Activated CD8-positive, alpha-beta memory T cell treated with anti-CD3 and anti-CD28 coated beads for 24 hours (primary cell): ENCODE data around the gene ANKRD39.

Source experiments
- DNase-seq: peaks from one replicate; pipeline ENCODE4 v3.0.0-alpha.2; 2020

Gene ANKRD39

DNA sequence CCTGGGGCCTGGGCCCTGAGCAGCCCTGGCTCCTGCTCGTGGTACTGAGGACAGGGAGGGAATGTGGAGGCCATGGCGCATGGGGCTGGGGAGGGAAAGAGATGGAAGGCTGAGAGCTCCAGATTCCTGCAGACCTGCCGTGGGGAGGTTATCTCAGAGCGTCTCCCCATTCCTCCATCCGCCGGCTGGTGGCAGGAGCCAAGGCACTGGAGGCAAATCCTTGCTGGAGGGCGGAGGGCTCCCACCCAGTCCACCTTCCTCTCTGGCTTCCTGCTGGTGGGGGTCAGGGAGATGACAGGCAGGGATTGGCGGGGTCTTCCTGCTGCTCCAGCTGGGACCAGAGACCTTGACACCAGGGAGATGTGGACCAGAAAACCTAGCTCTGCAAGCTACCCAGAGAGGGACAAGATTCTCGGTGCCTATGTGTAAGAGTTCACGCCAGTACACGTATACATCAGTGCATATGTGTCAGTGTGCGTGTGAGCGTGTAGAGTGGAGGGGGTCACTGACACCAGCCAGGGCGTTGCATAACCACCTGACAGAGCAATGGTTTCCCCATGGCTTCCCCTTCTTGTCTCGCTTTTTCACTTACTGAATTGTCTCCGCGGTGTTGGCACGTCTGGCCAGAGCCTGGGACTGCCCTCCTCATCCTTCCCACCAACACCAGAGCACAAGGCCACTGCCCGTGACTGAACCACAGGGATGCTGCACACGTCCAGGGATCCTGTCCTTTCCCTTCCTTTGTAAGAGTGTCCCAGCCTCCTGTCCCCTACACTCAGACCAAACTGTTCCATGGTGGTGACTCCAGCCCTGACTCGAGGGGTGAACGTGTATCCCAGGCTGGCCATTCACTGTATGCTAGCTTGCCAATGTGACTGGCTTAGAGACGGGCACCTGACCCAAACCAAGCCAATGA is 27.9 kb upstream of the ANKRD39 start:
- no peak for DNase-seq

GRCh38 chr2:96884299-96885094 is 26.7 kb upstream of the ANKRD39 start:
- DNase-seq = no peak

- DNase-seq = no peak
Measured at GRCh38 chr2:96883306-96883705, 25.5 kb upstream of the ANKRD39 start.

DNA sequence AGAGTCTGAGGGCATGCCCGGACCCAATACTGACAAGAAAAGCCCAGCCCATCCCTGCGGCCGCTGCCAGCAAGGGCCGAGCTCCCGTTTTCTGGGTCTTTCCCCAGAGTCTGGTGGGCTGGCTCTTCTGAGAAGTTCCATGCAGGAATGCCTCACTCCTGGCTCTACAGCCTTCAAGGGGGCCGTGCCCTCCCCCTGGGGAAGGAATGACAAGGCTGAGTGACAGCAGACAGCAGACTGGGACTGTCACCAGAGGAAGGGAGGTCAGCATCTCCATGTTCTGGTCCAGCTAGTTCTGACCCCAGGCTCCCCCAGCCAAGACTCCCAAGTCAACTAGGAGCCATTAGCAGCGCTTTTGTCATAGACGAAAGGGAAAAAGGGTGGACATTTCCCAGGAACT is 25.1 kb upstream of the ANKRD39 start:
- no peak for DNase-seq

DNA sequence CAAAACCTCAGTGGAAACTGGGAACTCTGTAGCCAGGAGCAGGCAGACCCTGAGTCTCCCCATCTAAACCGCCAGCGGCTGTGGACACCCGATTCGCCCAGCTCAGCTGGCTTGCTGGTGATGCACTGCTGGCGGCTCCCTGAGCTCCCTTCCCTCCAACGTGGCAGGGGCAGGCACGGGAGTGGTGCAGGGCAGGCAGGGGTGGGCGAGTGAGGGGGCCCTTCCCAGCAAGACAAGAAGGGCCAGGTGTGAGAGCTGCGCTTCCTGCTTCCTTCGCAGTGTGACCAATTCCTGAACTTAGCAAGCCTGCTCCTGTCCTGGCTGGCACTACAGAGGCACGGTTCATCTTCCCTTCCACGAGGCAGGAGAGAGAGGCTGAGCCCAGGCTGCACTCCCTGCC is 24.4 kb upstream of the ANKRD39 start:
- no peak for DNase-seq

GRCh38 chr2:96881349-96882195 is 23.8 kb upstream of the ANKRD39 start:
- DNase-seq = no peak

- no peak for DNase-seq
Measured at GRCh38 chr2:96880891-96881273, 23.1 kb upstream of the ANKRD39 start.

DNA sequence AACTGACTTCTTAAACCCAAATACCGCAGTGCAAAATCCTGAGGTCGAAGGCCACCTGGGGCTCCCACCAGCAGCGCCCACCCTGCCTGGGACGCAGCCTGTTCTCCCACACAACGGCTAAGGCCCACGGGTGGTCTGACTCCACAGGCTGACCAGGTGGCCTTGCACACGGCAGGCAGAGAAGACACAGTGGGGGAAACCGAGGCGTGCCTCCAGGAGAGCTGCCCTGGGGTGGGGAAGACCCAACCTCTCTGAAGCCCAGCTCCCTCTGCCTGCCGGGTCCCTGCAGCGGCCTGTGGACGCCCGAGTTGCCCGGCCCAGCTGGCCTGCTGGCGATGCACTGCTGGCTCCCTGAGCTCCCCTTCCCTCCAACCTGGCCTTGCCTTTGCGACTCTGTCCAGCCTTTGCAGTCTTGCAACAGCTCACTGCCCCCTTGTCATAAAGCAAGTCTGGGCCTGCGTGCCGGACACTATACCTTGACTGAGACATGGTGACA is 21.8 kb upstream of the ANKRD39 start:
- no peak for DNase-seq

GRCh38 chr2:96878796-96879544 is 21.2 kb upstream of the ANKRD39 start:
- DNase-seq = no peak

DNA sequence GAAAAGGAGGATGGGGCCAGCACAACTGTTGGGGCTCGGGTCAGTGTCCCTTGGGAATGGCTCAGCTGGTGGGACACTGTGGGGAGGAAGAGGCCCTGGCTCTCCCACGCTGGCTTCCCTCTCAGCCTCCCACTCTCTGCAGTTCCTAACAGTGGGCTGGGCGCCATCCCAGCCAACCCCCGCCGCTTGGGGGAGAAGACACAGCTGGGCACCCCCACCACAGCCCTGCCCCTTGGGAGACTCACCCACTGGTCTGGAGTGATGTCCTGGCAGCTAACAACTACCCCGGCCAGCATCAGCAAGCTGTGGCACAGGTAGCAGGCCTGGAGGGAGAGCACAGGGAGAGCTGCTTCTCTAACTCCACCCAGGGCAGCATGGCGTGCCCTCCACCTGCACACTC is 20.4 kb upstream of the ANKRD39 start:
- DNase-seq = no peak

GRCh38 chr2:96877631-96878092 is 19.8 kb upstream of the ANKRD39 start:
- no peak for DNase-seq

- no peak for DNase-seq
Measured at GRCh38 chr2:96877042-96877451, 19.2 kb upstream of the ANKRD39 start.

DNA sequence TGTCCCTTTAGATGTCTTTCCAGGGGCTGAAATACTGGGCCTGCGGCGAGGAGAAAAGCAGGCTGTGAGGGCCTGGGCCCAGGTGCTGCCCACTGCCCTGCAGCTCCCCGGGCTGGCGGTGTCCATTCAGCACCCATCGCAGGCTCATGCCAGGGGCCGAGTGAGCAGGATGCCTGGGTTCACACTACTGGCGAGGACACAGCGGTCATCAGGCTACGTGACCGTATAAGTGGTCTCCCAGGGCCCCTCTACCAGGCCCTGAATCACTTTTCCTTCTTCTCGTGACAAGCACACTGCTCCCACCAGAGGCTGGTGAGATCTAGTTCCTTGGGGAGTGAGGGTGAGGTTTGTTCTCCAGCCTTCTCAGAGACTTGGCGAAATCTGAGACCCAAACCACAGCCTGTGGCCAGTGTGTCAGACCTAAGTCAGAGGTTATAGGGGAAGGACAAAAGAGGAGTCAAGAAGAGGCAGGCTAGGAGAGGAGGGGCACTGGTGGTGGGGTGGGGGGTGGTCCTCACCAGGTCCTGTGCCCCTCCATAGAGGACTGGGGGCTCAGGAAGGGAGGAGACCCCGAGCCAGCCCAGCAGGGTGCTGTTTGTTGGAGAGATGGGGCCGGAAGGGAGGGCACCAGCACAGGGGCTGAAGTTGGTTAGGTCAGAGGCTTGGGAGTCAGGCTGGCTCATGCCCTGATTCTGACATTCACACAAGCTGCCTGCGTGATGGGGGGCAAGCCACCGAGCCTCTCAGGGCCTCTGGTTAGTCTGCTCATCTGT is 18.6 kb upstream of the ANKRD39 start:
- DNase-seq = no peak

- no peak for DNase-seq
Measured at GRCh38 chr2:96875498-96876268, 17.9 kb upstream of the ANKRD39 start.

GRCh38 chr2:96874198-96874831 is 16.5 kb upstream of the ANKRD39 start:
- no peak for DNase-seq

DNA sequence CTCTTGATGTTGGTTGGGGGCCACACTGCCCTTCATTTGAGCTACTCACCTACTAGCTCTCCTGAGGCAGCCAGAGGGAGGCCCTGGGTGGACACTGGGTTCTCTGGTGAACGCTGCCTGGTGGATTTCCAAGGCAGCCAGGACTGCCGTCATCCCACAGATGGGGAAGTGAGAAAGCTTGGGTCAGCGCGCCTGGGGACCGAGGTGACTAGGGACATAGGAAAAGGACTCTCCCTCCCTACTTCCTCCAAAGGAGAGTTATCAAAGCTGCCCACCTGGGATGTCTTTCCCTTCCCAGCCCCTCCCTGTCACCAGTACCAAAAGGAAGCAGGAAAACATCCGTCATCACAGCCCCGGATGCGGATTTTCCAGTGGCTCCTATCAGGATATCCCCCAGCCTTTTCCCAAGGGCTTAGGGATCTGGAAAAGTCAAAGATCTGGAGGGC is 15.9 kb upstream of the ANKRD39 start:
- no peak for DNase-seq

GRCh38 chr2:96872591-96873349 is 15.0 kb upstream of the ANKRD39 start:
- no peak for DNase-seq

DNA sequence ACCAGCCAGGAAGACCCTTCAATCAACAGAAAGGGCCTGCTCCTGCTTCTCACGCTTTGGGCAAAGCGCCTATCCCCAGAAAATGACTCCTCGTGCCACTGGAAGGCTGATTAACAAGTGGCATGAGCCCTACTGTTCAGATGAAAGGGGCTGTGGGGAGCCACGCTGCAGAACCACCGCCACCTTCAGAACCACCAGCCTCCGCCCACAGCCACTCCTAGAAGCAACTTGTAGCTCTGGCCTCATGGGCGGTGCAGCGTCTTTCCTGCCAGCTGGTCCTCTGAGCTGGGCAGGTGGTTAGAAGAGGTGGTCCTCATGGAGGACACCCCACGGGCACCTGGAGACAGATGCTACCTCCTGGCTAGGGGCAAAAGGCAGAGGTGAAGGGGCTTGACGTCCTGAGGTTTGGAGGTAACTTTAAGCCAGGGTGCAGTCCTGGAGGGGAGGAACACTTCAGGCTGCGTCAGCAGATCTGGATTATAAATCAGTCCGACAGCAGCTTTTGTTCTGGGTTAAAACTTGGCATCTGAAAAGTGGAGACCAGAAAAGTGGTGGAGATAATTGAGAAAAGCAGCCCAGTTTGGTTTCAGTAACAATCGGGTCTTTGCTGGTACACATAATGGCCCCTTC is 12.9 kb upstream of the ANKRD39 start:
- peak; percentile 81 for DNase-seq
